Measurements from ENCODE around the gene KRT13.

- TF ChIP-seq CTCF (IDR thresholded peaks at IDR 0.05) (no peak), POLR2A (IDR thresholded peaks at IDR 0.05) (no peak)
These were observed 25.3 kb downstream of the KRT13 start for GRCh38 chr17:41480136-41480535.

All from heart left ventricle (tissue), 13 donors.